OCI-LY1 (cell line): ENCODE results near the gene AP3D1.

ENCODE experiments used
- H2AFZ ChIP-seq: fragments of 200-600 bp; sonication (generic), shearing (Covaris generic); 2 replicates; pipeline ENCODE4 v1.6.0; 2014; ENCODE audit warnings: antibody characterized with exemption, mild to moderate bottlenecking, low read length
- H3F3A ChIP-seq: fragments of 200-600 bp; sonication (generic), shearing (Covaris generic); 2 replicates; pipeline ENCODE4 v1.6.0; 2014; ENCODE audit warnings: mild to moderate bottlenecking, antibody characterized with exemption, low read length, moderate library complexity; ENCODE audit not compliant: insufficient read depth
- H3K27ac ChIP-seq: fragments of 200-600 bp; sonication (generic); 2 replicates; pipeline ENCODE4 v1.5.1; 2014; ENCODE audit warnings: low read length, mixed run types, mild to moderate bottlenecking, low read depth; ENCODE audit not compliant: poor library complexity, severe bottlenecking
- H3K27me3 ChIP-seq: fragments of 200-600 bp; sonication (generic); 2 replicates; pipeline ENCODE4 v1.6.0; 2014; ENCODE audit warnings: antibody characterized with exemption, mild to moderate bottlenecking, low read length, moderate library complexity; ENCODE audit not compliant: insufficient read depth
- H3K36me3 ChIP-seq: fragments of 200-600 bp; sonication (generic); 2 replicates; pipeline ENCODE4 v1.6.1; 2014; ENCODE audit warnings: mild to moderate bottlenecking, antibody characterized with exemption, low read length, moderate library complexity, mixed read lengths; ENCODE audit not compliant: insufficient read depth
- H3K4me1 ChIP-seq: fragments of 200-600 bp; sonication (generic); 2 replicates; pipeline ENCODE4 v1.5.1; 2014; ENCODE audit warnings: mild to moderate bottlenecking, low read length, moderate library complexity; ENCODE audit not compliant: insufficient read depth, severe bottlenecking
- H3K4me2 ChIP-seq: fragments of 200-600 bp; sonication (generic), shearing (Covaris generic); 2 replicates; pipeline ENCODE4 v1.6.1; 2014; ENCODE audit warnings: low read length
- H3K4me3 ChIP-seq: fragments of 200-600 bp; sonication (generic); 2 replicates; pipeline ENCODE4 v1.5.1; 2014; ENCODE audit warnings: low read length, low read depth, mild to moderate bottlenecking, mixed read lengths; ENCODE audit not compliant: poor library complexity, severe bottlenecking
- H3K79me2 ChIP-seq: fragments of 200-600 bp; shearing (Covaris generic); 2 replicates; pipeline ENCODE4 v1.6.1; 2016; ENCODE audit warnings: mixed run types, low read length, mixed read lengths; ENCODE audit not compliant: insufficient read depth
- H3K9ac ChIP-seq: fragments of 200-600 bp; sonication (generic), shearing (Covaris generic); 2 replicates; pipeline ENCODE4 v1.6.1; 2014; ENCODE audit warnings: mild to moderate bottlenecking, low read length, mixed read lengths
- H3K9me2 ChIP-seq: fragments of 200-600 bp; sonication (generic), shearing (Covaris generic); 2 replicates; pipeline ENCODE4 v1.6.1; 2014; ENCODE audit warnings: low read depth, mild to moderate bottlenecking, low read length, mixed read lengths
- H3K9me3 ChIP-seq: fragments of 200-600 bp; shearing (Covaris generic); 2 replicates; pipeline ENCODE4 v1.6.1; 2014; ENCODE audit warnings: low read length, mixed read lengths
- H4K20me1 ChIP-seq: fragments of 200-600 bp; sonication (generic), shearing (Covaris generic); 2 replicates; pipeline ENCODE4 v1.6.0; 2016; ENCODE audit warnings: mild to moderate bottlenecking, low read length; ENCODE audit not compliant: insufficient read depth
- CTCF ChIP-seq: fragments of 200-600 bp; sonication (generic), shearing (Covaris generic); IDR thresholded peaks from 2 replicates; pipeline ENCODE4 v1.5.1; 2017; ENCODE audit warnings: mild to moderate bottlenecking, antibody characterized with exemption, low read length, moderate library complexity, mixed read lengths
- EZH2 ChIP-seq: fragments of 200-600 bp; sonication (generic), shearing (Covaris generic); IDR thresholded peaks from 2 replicates; pipeline ENCODE4 v1.8.0; 2017; ENCODE audit warnings: borderline replicate concordance, mixed run types, mild to moderate bottlenecking, antibody characterized with exemption, low read length, moderate library complexity, mixed read lengths

Gene AP3D1

GRCh38 chr19:2184422-2184975, 33.1 kb upstream of the AP3D1 start:
- no peaks in the 10 kb centered on the region for H3K79me2 ChIP-seq
- H3K27me3 ChIP-seq, result no peaks in the 10 kb centered on the region
- H3F3A ChIP-seq, result no peaks in the 10 kb centered on the region
- H3K9ac ChIP-seq, result no peak overlapping the region
- H4K20me1 ChIP-seq, result no peaks in the 10 kb centered on the region
- no peaks in the 10 kb centered on the region for H3K9me2 ChIP-seq
- H3K36me3 ChIP-seq, result peaks cover 19% of the 10 kb centered on the region; the same call in 1 of the 2 replicates
- no peak overlapping the region for H3K4me3 ChIP-seq
- no peaks in the 10 kb centered on the region for H3K9me3 ChIP-seq
- H2AFZ ChIP-seq, result no peak overlapping the region
- TF ChIP-seq EZH2 (no peak), CTCF (no peak)
- no peak overlapping the region for H3K4me2 ChIP-seq
- H3K4me1 ChIP-seq, result peaks cover 10% of the 10 kb centered on the region
- H3K27ac ChIP-seq, result no peak overlapping the region

GRCh38 chr19:2181633-2181997, 30.2 kb upstream of the AP3D1 start:
- Histone ChIP-seq H2AFZ (no peak overlapping the region), H3K9me2 (no peaks in the 10 kb centered on the region)
- no peak for TF ChIP-seq CTCF

DNA sequence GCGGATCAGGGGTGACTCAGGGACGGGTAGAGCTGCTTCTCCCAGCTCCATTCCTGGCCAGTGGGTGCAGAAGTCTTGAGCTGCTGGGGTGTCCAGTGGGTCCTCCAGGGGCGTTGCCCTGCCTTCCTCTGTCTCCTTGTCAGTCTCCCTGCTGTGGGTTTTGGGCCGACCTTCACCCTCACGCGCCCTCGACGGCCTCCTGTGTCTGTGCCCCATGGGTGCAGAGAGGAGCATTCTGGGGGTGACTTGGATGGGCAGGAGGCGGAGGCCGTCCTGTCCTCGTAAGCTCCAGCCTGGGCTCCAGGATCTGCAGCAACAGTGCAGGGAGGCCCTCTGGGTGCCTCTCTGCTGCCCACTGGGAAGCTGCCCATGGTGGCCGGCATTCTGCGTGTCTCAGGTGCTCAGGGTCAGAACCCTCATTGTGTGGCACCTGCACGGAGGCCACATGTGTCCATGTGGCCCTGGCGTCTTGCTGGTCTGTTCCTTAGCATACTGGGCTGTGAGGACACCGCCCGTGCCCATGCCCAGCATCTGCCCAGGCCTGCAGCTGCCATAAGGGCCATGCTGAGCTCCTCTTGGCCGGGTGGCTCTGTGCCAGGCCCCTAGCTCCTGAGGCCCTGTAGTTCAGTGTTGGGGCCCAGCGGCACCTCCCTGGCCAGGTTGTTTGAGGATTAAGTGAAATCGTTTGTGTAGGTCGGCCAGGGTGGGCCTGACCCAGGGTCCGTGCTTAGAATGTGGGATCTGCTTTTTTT, 29.7 kb upstream of the AP3D1 start:
- H3K36me3 ChIP-seq, result peaks cover 4% of the 10 kb centered on the region; the same call in 1 of the 2 replicates
- H3K9ac ChIP-seq, result no peak overlapping the region
- no peaks in the 10 kb centered on the region for H3K79me2 ChIP-seq
- no peak overlapping the region for H2AFZ ChIP-seq
- H3K4me2 ChIP-seq, result no peak overlapping the region
- H3K4me3 ChIP-seq, result no peak overlapping the region
- H4K20me1 ChIP-seq, result no peaks in the 10 kb centered on the region
- H3K4me1 ChIP-seq, result peaks cover 5% of the 10 kb centered on the region
- H3K9me3 ChIP-seq, result no peaks in the 10 kb centered on the region
- H3K27ac ChIP-seq, result no peak overlapping the region
- H3F3A ChIP-seq, result no peaks in the 10 kb centered on the region
- no peaks in the 10 kb centered on the region for H3K9me2 ChIP-seq
- H3K27me3 ChIP-seq, result no peaks in the 10 kb centered on the region
- TF ChIP-seq EZH2 (no peak), CTCF (no peak)

More at GRCh38 chr19:2181633-2181997, 30.2 kb upstream of the AP3D1 start:
- no peaks in the 10 kb centered on the region for H3K27me3 ChIP-seq
- H3K4me2 ChIP-seq, result no peak overlapping the region
- H4K20me1 ChIP-seq, result no peaks in the 10 kb centered on the region
- H3K36me3 ChIP-seq, result peaks cover 7% of the 10 kb centered on the region; the same call in 1 of the 2 replicates
- H3F3A ChIP-seq, result no peaks in the 10 kb centered on the region
- no peak overlapping the region for H3K9ac ChIP-seq
- no peak overlapping the region for H3K27ac ChIP-seq
- no peaks in the 10 kb centered on the region for H3K79me2 ChIP-seq
- no peak overlapping the region for H3K4me3 ChIP-seq
- no peaks in the 10 kb centered on the region for H3K9me3 ChIP-seq
- peaks cover 5% of the 10 kb centered on the region for H3K4me1 ChIP-seq
